Activated CD4-positive, alpha-beta T cell treated with anti-CD3 and anti-CD28 coated beads, Interleukin-2, amount 10 ng/mL, durations not matched to agents 24 days and 14 days (primary cell): Measurements from ENCODE around the gene MRPL38. TPM values are rescaled to one million over a fixed set of nuclear protein-coding genes. Genes with fewer than 3 reads are reported as not detected.

Experiments used
- DNase-seq: peaks from one replicate; pipeline ENCODE4 v3.0.0; 2022
- H3K27ac Mint-ChIP-seq: one replicate; pipeline ENCODE4 v1.8.0; 2022; ENCODE audit warnings: mild to moderate bottlenecking, mixed read lengths
- H3K27me3 Mint-ChIP-seq: one replicate; pipeline ENCODE4 v1.8.0; 2022; ENCODE audit warnings: mixed read lengths
- H3K36me3 Mint-ChIP-seq: one replicate; pipeline ENCODE4 v1.8.0; 2022; ENCODE audit warnings: low read depth, mild to moderate bottlenecking, mixed read lengths
- H3K4me1 Mint-ChIP-seq: one replicate; pipeline ENCODE4 v1.8.0; 2021; ENCODE audit warnings: mixed read lengths
- H3K4me3 Mint-ChIP-seq: one replicate; pipeline ENCODE4 v1.8.0; 2022; ENCODE audit warnings: mild to moderate bottlenecking, moderate library complexity, mixed read lengths
- H3K9me3 Mint-ChIP-seq: one replicate; pipeline ENCODE4 v1.8.0; 2021; ENCODE audit warnings: mixed read lengths
- intact Hi-C: fragments of 100-400 bp; cut with micrococcal nuclease; formaldehyde crosslinking; loops from one replicate; pipeline ENCODE4 v1.15.1; 2023
- total RNA-seq: library from RNA; stranded (reverse); gene quantifications from 2 replicates; pipeline ENCODE4 v1.2.3, GENCODE V29; 2022

The MRPL38 gene
- total RNA-seq, 1 donor from 2014 or later, result 157 TPM

DNA sequence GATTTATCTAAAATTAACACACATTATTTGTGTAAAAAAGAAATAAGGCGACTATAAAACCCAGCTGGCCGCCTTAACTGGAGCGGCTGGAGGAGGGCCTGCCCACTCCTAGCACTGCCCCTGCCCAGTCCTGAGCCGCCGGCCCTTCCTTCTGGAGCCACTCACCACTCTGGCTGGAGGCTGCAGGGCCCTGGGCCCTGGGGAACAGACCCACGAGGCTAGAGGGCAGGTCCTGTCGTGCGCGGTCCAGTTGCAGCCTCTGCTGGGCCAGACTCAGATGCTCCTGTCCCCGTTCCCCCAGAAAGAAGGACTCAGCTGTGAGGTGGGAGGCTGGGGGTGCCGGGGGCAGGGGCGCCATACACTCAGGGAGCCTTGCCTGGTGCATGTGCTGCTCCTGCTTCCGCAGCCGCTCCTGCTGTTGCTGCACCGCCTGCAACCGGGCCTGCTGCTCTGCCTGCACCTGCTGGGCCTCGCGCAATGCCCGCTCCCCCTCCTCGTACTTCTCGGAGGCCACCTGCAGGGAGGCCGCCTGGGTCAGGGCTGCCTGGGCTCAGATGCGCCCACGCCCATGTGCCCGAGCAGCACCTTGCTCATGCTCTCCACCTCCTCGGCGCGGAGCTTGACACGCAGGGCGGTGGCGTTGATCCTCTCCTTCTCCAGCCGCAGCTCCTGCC, 9.0 kb upstream of the MRPL38 start:
- Mint-ChIP-seq H3K9me3 (no peaks in the 10 kb centered on the region), H3K36me3 (peaks cover 4% of the 10 kb centered on the region), H3K27me3 (no peaks in the 10 kb centered on the region), H3K4me3 (no peak overlapping the region), H3K27ac (no peak overlapping the region), H3K4me1 (no peaks in the 10 kb centered on the region)
- DNase-seq, result no peak
- intact Hi-C loops, result no loop called here

DNA sequence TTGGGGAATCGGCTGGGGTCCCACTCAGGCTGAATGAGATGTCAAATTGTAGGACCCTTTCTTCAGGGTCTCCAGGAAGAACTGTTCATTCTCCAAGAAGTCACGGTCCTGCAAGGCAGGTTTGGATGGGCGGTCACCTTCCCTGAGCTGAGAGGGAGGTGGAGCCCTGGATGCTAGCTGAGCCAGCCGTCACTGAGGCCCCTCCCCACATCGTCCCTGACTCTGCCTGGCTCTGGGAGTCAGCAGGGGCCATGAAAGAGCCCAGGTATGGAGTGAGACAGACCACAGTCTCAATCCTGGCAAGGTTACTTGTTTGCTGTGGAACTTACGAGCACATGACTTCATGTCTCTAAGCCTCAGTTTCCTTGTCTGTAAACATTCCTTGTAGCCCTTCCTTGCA, 6.0 kb upstream of the MRPL38 start:
- intact Hi-C loops, result no loop called here
- Mint-ChIP-seq H3K4me1 (peaks cover 6% of the 10 kb centered on the region), H3K36me3 (peaks cover 4% of the 10 kb centered on the region), H3K9me3 (no peaks in the 10 kb centered on the region), H3K27ac (no peak overlapping the region), H3K27me3 (no peaks in the 10 kb centered on the region), H3K4me3 (no peak overlapping the region)
- no peak for DNase-seq

DNA sequence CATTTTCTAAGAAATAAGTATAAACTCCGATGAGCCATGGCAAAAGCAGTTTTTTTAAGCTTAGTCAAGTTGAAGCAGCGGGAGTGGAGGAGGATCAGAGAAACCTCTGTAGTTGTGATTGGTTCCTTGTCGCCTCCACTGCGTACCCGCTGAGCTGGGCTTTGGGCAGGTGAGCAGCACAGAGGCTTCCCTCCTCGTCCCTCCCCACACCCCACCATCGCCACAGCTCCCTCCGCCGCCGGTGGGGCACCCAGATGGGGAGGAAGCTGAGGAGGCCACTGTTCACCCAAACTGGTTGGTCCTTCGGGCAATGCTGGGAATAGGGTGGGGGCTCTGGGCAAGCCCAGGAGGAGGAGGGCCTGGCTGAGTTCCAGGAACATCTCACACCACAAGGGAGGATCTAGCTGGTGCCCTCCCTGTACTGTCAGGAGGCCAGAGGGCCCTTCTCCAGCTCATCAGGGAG, 5.2 kb upstream of the MRPL38 start:
- Mint-ChIP-seq H3K36me3 (peaks cover 4% of the 10 kb centered on the region), H3K9me3 (no peaks in the 10 kb centered on the region), H3K27ac (no peak overlapping the region), H3K4me1 (peaks cover 9% of the 10 kb centered on the region), H3K4me3 (no peak overlapping the region), H3K27me3 (no peaks in the 10 kb centered on the region)
- intact Hi-C loops, result loop anchor here (10.0 kb wide), 2 partner anchors 165 to 195 kb away; partner anchors contain the start of genes EXOC7, GALR2, SRP68 and ZACN
- no peak for DNase-seq

DNA sequence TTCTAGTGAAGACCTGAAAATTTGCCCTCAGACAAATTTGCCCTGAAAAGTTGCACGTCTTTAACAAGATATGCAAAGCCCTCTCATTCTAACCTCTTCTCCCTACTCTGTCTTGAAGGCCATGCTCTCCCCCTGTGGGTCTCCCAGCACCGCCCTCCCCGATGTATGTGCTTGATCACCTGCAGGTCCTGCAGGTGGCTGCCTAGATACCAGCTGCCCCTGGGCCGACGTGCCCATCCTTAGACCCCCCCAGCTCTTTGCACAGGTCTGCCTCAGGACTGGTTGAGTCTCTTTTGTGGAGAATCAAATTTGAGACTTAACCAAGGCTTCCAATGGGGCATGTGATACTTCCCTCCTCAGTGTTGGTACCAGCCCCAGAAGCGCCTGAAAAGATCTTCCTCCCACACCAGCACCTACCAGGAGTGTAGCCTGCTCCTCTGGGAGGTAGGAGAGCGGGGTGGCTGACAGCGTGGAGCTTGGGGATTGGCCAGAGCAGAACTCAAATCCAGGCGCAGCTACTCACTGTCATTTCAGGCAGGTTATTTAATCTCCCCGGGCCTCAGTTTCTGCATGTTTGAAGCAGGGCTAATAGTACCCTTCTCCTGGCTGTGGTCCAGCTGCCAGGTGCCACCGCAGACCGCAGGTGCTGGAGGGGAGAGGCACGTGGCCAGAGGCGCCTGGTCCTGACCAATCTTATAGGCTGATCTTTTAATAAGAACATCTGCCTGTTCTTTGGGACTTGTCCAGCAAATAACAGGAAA, 4.5 kb upstream of the MRPL38 start:
- Mint-ChIP-seq H3K4me1 (peaks cover 9% of the 10 kb centered on the region), H3K36me3 (peaks cover 6% of the 10 kb centered on the region), H3K4me3 (no peak overlapping the region), H3K27ac (no peak overlapping the region), H3K27me3 (no peaks in the 10 kb centered on the region), H3K9me3 (no peaks in the 10 kb centered on the region)
- intact Hi-C loops, result loop anchor here (10.0 kb wide), 2 partner anchors 166 to 196 kb away; partner anchors contain the start of genes EXOC7, GALR2, SRP68 and ZACN
- DNase-seq, result no peak

DNA sequence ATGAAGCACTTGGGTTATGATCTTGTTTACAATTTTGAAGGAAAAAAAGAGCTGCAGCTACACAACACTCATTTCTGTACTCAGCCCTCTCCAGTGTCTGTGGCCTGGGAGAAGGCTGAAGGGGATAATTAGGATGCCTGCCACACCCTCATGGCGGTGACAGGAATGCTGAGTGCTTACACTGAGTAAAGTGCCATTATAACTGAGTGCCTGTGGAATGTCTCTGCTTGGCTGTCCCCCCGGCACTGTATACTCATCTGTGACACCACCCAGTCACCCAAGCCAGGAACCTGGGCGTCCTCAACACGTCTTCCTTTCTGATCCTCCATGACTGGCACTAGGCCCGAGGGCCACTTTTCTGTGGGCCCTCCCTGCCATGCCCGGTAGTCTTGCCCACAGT, 3.5 kb upstream of the MRPL38 start:
- Mint-ChIP-seq H3K9me3 (no peaks in the 10 kb centered on the region), H3K36me3 (peaks cover 6% of the 10 kb centered on the region), H3K27ac (no peak overlapping the region), H3K4me3 (no peak overlapping the region), H3K27me3 (no peaks in the 10 kb centered on the region), H3K4me1 (peaks cover 12% of the 10 kb centered on the region)
- intact Hi-C loops, result loop anchor here (10.0 kb wide), 2 partner anchors 167 to 197 kb away; partner anchors contain the start of genes EXOC7, GALR2, SRP68 and ZACN
- DNase-seq, result no peak

DNA sequence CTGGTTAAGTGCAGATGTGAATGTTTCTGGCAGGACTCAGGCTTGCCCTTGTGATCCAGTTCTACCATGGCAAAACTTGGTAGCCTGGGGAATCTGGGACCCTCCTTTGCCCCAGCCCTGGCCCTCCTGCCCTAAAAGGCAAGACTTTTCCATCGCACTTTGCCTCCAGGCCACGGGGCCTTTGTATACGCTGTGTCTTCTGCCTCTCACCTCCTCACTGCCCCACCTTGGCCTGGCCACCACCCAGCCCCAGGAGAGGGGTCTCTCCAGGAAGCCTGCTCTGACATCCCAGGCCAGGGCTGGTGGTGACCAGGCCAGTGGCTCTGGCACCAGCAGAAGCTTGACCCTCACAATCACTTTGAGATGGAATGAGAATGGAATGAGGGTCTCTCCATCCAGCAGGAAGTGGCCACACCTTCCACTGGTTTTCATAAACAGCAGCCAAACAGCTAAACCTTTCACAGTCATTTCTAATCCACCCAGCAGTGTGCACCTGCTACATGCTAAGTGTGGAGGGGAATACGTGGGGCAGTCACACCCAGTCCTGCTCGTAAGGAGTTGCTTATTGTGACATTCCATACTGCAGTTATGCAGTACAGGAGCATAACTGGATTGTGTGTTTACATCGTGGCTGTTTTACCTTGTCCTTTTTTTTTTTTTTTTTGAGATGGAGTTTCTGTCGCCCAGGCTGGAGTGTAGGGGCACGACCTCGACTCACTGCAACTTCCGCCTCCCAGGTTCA, 1.6 kb upstream of the MRPL38 start:
- peak overlapping the region; percentile 55 for H3K4me3 Mint-ChIP-seq
- DNase-seq, result no peak
- H3K27ac Mint-ChIP-seq, result peak overlapping the region; percentile 78
- H3K4me1 Mint-ChIP-seq, result peaks cover 12% of the 10 kb centered on the region
- H3K36me3 Mint-ChIP-seq, result peaks cover 14% of the 10 kb centered on the region
- no peaks in the 10 kb centered on the region for H3K9me3 Mint-ChIP-seq
- H3K27me3 Mint-ChIP-seq, result no peaks in the 10 kb centered on the region
- intact Hi-C loops, result loop anchor here (10.0 kb wide), 2 partner anchors 168 to 198 kb away; partner anchors contain the start of genes EXOC7, GALR2, SRP68 and ZACN

DNA sequence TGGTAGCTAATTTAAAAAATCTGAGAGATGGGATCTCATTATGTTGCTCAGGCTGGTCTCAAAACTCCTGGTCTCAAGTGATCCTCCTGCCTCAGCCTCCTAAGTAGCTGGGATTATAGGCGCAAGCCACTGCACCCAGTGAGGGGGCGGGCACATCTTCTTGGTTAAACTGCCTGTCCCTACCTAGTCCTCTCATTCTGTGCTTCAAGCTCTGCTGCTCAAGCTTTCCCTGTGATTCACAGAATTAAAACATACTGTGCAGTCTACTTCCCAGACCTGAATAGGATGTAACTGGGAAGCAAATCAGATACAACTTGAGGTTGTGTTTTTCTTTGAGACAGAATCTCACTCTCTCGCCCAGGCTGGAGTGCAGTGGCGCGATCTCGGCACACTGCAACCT, 2.3 kb downstream of the MRPL38 start:
- H3K27me3 Mint-ChIP-seq, result no peaks in the 10 kb centered on the region
- H3K27ac Mint-ChIP-seq, result no peak overlapping the region
- H3K36me3 Mint-ChIP-seq, result peaks cover 25% of the 10 kb centered on the region
- H3K9me3 Mint-ChIP-seq, result no peaks in the 10 kb centered on the region
- DNase-seq, result no peak
- intact Hi-C loops, result loop anchor here (10.0 kb wide), 2 partner anchors 172 to 202 kb away; partner anchors contain the start of genes EXOC7, GALR2, SRP68 and ZACN
- no peak overlapping the region for H3K4me3 Mint-ChIP-seq
- peaks cover 14% of the 10 kb centered on the region for H3K4me1 Mint-ChIP-seq

DNA sequence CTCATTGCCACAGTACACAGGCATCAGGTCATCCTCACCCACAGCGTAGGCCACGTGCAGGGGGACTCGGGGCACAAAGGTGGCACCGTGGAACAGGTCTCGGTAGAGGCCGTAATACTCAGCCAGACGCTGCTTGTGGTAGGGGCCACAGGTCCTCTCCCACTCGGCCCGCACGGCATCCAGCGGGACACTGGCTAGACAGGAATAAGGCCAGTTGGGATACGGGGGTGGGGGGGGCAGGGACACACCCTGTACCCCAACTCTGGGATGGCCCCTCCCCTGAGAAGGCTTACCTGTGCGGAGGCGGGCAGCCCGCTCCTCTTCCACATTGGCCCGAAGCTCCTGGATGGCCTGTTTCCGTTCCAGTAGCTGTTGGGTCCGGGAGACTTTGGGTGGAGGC, 3.0 kb downstream of the MRPL38 start:
- Mint-ChIP-seq H3K27ac (no peak overlapping the region), H3K36me3 (peaks cover 25% of the 10 kb centered on the region), H3K27me3 (no peaks in the 10 kb centered on the region), H3K4me3 (no peak overlapping the region), H3K9me3 (no peaks in the 10 kb centered on the region), H3K4me1 (peaks cover 16% of the 10 kb centered on the region)
- intact Hi-C loops, result loop anchor here (10.0 kb wide), 2 partner anchors 173 to 203 kb away; partner anchors contain the start of genes EXOC7, GALR2, SRP68 and ZACN
- DNase-seq, result no peak

DNA sequence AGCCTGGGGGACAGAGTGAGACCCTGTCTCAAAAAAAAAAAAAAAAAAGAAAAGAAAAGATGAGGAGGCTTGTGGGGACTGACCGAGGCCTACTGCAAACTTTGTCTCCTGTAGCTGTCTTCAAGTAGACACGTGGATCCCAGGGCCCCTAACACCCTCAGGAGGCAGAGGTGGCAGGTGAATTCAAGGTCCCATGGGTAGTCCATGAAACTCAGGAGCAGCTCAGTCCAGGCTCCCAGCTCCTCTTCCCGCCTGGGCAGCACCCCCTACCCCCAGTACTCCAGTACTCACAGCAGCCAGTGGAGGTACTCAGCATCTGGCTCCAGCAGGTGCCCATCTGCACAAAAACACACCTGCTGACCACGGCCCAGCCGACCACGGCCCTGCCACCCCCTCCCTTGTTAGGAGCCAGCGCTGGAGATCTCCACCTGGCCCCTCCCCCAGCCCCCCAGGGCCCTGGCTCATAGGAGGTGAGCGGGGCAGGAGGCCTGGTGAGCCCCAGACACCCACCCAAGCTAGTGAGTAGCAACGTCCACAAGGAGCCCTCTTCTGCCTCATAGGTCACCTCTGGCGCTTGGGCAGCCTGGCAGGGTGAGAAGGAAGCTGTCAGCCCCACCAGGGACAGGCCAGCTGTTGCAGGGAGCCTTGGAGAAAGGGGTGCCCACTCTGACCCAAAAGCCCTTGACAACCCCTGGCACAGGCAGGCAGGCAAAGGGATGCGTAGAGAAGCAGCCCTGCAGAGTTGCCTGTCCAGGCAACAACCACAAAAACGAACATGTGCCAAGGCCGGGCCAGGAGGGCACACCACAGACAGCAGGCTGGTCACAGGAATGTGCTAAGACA, 3.8 kb downstream of the MRPL38 start:
- Mint-ChIP-seq H3K4me1 (peaks cover 11% of the 10 kb centered on the region), H3K36me3 (peaks cover 25% of the 10 kb centered on the region), H3K4me3 (no peak overlapping the region), H3K27me3 (no peaks in the 10 kb centered on the region), H3K9me3 (no peaks in the 10 kb centered on the region), H3K27ac (no peak overlapping the region)
- peak; percentile 53 for DNase-seq
- intact Hi-C loops, result loop anchor here (10.0 kb wide), 2 partner anchors 174 to 204 kb away; partner anchors contain the start of genes EXOC7, GALR2, SRP68 and ZACN

DNA sequence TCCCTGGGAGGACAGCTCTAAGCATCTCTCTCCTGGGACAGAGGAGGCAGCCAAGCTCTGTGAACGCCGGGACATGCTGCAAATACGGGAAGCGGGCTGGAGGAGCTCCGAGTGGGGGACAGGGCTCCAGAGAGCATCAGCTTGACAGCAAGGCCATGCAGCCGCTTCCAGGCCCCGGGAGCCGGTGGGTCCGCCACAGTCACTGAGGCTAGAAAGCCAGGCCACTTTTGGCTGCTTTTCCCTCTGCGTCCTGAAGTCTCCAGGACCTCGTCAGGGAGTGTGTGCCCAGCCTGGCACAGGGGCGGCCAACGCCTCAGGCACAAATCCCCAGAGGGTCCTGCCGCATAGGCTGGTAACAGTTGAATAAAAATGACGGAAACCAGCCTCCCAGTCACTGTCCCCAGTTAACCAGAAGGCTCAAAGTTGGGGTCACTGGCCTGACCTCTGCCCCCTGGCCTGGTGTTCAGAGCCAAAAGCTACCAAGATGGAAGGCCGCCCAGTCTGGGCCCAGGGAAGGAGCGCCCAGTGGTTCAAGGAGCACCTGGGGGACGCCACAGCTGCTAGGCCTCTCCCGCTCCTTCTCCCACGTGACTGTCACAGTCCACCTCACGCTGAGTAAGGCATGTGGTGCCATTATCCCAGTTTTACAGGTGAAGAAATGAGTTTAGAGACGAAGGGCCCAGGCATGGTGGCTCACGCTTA, 4.8 kb downstream of the MRPL38 start:
- Mint-ChIP-seq H3K27me3 (no peaks in the 10 kb centered on the region), H3K27ac (no peak overlapping the region), H3K9me3 (no peaks in the 10 kb centered on the region), H3K4me3 (no peak overlapping the region), H3K36me3 (peaks cover 33% of the 10 kb centered on the region), H3K4me1 (peaks cover 17% of the 10 kb centered on the region)
- intact Hi-C loops, result loop anchor here (5.0 to 10.0 kb wide), 3 partner anchors 123 to 205 kb away; partner anchors contain the start of genes EXOC7, GALR2, SRP68 and ZACN
- DNase-seq, result no peak

DNA sequence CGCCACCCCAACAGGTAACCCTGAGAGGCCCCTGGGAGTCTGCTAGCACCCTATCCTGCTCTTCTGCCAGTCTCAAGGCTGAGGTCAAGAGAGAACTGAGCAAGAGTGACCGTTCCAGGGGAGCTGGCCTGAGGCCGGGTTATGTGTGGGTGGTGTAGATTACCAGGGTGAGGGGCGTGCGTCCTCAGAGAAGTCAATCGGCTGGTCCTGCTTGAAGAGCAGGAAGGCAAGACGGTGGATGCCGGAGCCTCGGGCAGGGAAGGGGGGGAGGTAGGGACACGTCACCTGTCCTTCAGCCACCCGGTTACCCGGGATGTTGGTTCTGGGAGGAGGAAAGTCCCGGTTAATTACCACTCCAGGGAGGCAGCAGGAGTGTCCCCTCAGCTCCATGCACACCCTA, 5.3 kb downstream of the MRPL38 start:
- no peak overlapping the region for H3K27ac Mint-ChIP-seq

DNA sequence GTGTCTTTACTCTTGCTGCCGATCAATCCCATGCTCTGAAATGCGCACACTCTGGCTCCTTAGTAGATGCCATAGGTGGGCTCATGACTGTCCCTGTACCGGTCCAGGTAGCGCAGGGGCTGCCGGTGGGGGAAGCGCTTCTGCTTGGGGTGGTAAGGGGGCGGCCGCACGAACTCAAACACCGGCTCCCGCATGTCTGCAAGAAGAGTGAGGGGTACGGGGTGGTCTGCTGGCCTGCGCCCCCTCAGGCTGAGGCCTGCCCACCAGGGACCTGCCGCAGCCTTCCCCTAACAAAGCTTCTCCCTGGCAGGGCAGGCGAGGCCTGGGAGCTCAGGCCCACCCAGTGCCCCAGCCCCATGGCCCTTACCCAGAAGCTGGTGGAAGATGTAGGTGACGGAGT, 5.9 kb downstream of the MRPL38 start:
- DNase-seq, result no peak
- H3K36me3 Mint-ChIP-seq, result peaks cover 34% of the 10 kb centered on the region
- no peaks in the 10 kb centered on the region for H3K9me3 Mint-ChIP-seq
- H3K4me1 Mint-ChIP-seq, result peaks cover 20% of the 10 kb centered on the region
- no peak overlapping the region for H3K27ac Mint-ChIP-seq
- intact Hi-C loops, result loop anchor here (5.0 kb wide), 1 partner anchor 121 kb away; a partner anchor contains a TSS
- no peaks in the 10 kb centered on the region for H3K27me3 Mint-ChIP-seq
- H3K4me3 Mint-ChIP-seq, result no peak overlapping the region

More for the DNA sequence above, 5.3 kb downstream of the MRPL38 start:
- Mint-ChIP-seq H3K9me3 (no peaks in the 10 kb centered on the region), H3K4me3 (no peak overlapping the region), H3K36me3 (peaks cover 31% of the 10 kb centered on the region), H3K4me1 (peaks cover 18% of the 10 kb centered on the region), H3K27me3 (no peaks in the 10 kb centered on the region)
- DNase-seq, result no peak
- intact Hi-C loops, result loop anchor here (5.0 kb wide), 1 partner anchor 122 kb away; a partner anchor contains a TSS
